Stimulated activated CD4-positive, alpha-beta T cell treated with anti-CD3 and anti-CD28 coated beads, Interleukin-4, amount 100 ng/mL, for 1 hour (primary cell): ENCODE results near the gene ADGRB2.

Experiments
- DNase-seq: peaks from one replicate; pipeline ENCODE4 v3.0.0-alpha.2; 2020

ADGRB2 gene

DNA sequence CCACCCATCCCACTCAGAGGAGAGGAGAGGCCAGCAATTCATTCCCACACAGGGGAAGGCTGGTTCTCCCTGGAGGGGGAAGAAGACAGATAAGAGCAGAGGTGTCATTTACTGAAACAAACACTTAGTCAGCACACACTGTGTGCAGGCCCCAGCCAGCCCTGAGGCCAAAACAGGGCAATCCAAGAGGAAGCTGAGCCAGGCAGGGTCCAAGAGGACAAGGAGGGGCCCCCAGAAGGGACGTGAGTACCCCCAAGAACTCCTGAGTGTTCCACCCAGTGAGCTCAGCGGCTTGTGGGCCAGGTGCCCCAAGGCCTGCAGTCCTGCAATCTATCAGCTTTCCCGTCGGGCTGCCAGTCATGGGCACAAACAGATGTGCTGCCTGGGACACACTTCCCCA lies 15.8 kb downstream of the ADGRB2 start:
- no peak for DNase-seq

DNA sequence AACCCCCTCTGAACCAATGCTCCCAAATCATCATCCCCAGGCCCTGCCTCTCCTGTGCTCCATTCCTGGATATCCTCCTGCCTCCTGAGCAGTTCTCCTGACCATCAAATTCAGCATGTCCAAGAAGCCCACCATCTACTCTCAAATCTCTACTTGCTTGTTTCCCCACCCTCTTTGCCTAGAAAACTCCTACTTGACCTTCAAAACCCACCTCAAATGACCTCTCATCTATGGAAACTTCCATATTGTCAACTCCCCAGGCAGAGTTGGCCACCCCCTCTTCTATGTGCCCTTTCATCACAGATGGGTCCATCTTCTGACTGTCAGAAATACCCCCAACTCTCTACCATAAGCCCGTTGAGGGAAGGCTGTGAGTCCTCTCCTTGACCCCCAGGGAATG lies 16.8 kb downstream of the ADGRB2 start:
- DNase-seq, result no peak

DNA sequence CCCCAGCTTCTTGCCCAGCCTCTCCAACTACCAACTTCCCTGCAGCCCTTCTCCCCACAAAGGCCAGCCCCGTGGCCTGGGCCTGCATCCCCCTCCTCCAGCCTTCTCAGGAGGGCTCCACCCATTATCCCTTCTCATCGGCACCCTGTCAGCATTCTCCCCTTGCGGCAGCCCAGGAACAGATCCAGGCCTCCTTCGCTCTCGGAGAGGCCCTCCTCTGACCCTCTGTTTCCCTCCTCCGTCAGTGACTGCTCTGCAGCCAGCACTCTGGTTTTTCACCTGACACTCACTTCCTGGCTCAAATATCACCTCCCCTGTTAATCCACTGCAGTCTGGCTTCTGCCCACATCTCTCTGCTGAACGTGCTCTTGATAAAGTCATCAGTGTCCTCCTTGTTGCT lies 17.5 kb downstream of the ADGRB2 start:
- DNase-seq, result no peak

GRCh38 chr1:31745946-31746670 lies 18.0 kb downstream of the ADGRB2 start:
- DNase-seq, result no peak

GRCh38 chr1:31745096-31745945 lies 18.8 kb downstream of the ADGRB2 start:
- peak; percentile 52 for DNase-seq

DNA sequence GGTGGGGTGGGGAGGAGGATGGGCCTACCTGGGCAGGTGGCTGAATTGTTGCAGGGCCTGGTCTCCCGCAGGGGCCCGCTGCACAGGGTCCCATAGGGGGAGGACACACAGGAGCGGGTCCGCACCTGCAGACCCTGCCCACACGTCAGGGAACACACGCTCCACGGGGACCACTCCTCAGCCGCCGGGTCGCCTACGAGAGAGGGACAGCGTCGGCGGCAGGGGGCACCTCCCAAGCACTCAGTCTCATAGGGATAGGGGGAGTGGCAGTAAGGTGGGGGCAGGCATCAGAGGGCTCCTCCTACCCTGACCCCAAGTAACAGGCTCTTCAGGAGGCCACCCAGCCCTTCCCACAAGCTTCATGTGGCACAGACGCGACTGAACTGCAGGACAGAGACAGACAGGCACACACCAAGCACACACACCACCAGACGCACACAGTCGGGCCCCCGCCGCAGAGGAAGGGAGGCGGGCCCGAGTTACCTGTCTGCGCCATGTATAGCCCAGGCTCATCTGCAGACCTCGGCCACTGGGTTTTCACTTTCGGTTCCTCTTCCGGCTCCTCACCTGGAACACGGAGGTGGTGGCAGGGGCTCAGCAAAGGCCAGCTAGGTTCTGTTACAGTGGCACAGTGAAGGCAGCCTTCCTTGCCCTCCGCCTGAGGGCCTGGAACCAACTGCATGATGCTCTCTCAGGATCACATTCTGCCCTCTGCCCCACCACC lies 19.8 kb downstream of the ADGRB2 start:
- DNase-seq, result no peak

DNA sequence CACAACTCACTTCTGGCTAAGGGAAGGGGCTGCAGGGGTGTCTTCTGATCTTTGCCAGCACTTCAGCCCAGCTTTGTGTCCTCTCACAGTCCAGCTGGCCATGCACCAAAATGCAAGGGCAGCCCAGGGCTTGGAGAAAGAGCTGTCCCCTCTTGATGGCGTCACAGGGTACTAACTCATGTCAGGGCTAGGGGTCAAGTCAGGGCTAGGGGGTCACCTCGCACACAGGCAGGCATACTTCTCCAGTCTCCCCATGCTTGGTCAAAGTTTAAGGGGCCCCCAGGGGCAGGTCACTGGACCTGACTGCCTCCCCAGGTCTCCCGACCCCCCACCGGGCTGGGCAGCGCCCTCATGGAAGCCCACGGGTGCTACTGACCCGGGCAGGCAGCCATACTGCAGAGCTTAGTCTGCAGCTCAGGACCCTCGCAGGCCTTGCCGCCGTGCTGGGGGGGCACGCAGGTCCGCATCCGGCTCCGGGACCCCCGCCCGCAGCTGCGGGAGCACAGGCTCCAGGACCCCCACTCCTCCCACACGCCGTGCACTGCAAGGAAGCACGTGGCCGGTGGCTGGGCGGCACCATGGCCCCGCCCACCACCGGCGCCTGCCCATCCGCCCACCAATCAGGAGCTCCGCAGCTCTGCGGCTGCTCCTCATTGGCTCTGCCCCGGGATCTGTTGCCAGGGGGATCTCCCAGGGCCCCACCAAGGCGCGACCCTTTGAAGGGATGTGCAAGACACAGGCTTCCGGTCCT lies 21.5 kb downstream of the ADGRB2 start:
- no peak for DNase-seq

DNA sequence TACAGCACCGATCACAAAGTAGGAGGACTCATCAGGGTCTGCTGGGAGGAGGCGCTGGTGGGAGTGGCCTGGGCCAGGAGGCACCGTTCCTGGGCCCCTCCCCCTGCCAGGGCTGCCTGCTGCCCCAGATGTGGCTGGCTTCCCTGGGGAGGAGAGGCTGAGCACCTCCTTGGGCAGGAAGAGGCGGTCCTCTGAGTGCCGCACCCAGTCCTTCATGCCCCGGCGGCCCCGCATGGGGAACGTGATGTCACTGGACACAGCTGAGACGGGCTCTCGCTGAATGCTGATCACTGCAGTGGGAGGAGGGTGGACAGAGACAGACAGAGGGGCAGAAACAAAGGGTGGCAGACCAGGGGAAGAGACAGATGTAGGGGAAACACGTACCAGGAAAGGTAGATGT lies 24.8 kb downstream of the ADGRB2 start:
- peak; percentile 39 for DNase-seq

DNA sequence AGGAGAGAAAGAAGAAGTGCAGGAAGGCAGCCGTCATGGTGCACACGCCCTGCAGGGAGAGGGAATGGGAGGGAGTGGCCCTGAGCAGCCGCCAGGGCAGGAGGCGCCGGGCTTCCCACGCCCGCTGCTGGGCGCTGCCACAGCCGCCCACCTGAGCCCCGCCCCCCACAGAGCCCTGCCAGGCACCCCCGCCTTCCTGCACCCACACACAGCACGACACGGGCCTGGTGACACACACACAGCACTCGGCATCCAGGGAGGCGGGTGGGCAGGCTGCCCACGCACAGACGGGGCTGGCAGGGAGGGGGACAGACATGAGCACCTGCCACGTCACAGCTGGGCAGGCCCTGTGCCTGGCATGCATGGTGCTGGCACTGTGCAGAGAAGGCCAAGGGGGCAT lies 27.5 kb downstream of the ADGRB2 start:
- DNase-seq, result peak; percentile 44

GRCh38 chr1:31735571-31735970 lies 28.6 kb downstream of the ADGRB2 start:
- no peak for DNase-seq

- DNase-seq, result no peak
Measured at GRCh38 chr1:31734582-31735107, 29.5 kb downstream of the ADGRB2 start.

GRCh38 chr1:31733389-31734219 lies 30.5 kb downstream of the ADGRB2 start:
- DNase-seq, result no peak

GRCh38 chr1:31732751-31733289 lies 31.3 kb downstream of the ADGRB2 start:
- DNase-seq, result no peak

DNA sequence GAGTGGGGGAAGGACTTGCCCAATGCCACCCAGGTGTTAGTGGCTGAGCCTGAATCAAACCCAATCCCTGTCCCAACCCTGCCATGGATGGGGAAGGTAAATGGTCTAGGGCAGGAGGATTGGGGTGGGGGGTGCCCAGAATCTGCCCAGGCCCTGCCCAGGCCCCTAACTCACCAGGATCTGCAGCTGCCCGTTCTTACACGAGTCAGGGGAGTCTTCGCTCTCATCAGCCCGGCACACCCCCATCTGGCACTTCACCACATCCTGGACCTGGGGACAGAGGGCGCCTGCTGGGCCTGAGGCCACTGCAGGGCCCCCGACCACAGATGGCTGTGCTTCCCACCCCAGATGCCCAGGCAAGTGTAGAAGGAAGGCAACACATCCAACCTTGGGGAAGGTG lies 31.8 kb downstream of the ADGRB2 start:
- no peak for DNase-seq

DNA sequence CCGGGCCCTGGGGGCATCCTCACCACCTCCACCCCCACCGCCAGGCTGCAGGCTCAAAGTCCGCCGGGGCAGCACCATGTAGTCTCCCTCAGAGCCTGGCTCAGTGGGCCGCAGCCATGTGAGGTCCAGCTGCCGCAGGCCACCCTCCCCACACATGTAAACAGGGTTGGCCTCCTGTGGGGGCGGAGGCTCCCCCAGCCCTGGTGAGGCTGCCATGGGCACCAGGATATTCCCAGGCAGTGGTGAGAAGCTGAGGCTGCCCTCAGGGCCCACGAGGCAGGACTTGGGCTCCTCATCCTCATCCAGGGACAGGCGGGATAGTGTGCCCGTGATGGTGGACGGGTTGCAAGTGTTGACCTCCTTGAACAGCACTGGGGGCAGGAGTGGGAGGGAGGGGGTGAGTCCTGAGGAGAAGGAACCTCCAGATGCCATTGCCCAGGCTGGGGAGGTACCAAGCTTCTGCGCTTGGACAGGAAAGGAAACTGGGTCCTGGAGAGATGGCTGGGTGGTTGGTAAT lies 33.0 kb downstream of the ADGRB2 start:
- DNase-seq, result no peak

DNA sequence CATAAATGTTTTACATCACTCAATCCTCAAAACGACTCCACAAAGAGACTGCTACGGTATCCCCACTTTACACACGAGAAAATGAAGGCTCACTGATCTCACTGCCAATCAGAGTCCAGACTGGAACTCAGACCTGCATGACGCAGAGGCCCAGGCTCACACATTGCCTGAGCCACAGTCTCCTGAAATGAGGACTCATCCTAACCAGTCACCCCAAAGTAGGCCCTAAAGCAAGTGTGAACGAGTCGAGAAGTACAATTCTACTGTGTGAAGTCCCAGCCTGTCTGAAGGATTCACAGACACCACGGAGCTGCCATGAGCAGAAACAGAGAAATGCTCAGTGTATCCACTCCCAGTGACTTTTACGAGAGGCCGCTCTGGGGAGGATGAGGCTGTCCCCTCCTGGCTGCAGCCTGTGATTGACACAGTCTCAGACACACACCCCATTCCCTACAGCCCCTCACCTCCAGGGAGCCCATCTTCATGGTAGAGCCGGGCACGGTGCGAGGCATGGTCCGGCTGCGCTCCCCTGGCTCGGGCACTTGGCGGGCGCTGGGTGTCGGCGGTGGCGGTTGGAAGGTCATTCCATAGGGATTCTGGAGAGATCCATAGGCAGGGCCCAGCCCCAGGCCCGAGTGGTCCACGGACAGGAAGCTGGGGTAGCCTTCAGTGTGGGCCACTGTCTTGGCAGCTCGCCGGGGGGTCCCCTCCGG lies 33.6 kb downstream of the ADGRB2 start:
- no peak for DNase-seq

GRCh38 chr1:31727849-31728248 lies 36.3 kb downstream of the ADGRB2 start:
- no peak for DNase-seq

DNA sequence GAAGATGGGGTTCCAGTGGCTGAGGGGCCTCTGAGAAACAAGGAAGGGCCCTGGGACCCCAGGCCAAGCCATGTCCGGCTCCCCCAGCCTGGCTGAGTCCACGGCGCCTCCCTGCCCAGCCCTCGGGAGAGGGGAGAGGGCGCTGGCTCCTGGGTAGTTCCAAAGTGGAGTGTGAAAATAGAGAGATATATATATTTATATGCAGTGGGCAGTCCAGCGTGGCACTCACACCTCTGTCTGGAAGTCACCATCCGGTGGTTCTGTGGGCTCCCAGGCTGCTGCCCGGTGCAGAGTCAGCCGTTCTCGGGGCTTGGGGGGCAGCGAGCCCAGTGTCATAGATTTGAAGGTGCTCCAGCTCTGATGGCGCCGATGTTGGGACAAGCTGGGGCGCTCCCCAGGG lies 36.9 kb downstream of the ADGRB2 start:
- DNase-seq, result no peak

GRCh38 chr1:31726715-31727114 lies 37.4 kb downstream of the ADGRB2 start:
- DNase-seq, result no peak

DNA sequence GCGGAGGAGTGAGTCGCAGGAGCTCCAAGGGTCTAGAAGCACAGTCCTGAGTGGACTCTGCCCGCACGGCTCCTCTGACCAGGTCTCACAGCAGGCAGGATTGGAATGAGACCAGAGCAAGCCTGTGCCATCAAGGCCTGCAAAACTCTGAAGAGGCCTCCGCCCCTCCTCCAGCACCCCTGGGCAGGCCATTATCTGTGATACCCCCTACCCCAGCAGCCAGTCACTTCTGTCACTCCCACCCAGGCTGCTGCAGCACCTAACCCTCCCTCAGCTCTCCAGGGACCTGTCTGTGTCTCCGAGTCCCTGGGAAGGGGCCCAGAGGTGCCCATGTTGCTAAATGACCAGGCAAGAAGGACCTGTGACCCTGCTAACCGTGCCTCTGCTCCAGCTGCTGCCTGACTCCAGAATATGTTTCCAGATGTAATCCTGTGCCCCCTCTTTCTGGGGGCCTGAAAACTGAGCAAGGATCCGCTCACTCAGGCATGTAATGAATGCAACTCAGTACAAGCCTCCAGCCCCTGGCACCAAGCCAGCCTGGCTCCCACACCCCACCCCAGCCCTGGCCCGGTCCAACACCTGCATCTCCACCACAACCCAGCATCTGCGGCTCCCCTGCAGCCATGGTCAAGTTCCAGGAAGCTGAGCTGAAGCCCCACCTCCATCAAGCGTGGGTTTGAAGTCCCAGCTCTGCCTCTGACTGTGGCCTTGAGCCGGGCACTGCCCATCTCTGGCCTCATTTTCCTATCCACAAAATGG lies 38.2 kb downstream of the ADGRB2 start:
- DNase-seq, result no peak
